HG02763 (cell line): ENCODE data around the gene NGFR.

ENCODE experiments used
- ATAC-seq: cut with Tn5 transposase; IDR thresholded peaks from one replicate; pipeline ENCODE4 v1.9.1; 2021; ENCODE audit warnings: mild to moderate bottlenecking, moderate library complexity; ENCODE audit not compliant: unreplicated experiment

NGFR gene, protein sequence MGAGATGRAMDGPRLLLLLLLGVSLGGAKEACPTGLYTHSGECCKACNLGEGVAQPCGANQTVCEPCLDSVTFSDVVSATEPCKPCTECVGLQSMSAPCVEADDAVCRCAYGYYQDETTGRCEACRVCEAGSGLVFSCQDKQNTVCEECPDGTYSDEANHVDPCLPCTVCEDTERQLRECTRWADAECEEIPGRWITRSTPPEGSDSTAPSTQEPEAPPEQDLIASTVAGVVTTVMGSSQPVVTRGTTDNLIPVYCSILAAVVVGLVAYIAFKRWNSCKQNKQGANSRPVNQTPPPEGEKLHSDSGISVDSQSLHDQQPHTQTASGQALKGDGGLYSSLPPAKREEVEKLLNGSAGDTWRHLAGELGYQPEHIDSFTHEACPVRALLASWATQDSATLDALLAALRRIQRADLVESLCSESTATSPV

DNA sequence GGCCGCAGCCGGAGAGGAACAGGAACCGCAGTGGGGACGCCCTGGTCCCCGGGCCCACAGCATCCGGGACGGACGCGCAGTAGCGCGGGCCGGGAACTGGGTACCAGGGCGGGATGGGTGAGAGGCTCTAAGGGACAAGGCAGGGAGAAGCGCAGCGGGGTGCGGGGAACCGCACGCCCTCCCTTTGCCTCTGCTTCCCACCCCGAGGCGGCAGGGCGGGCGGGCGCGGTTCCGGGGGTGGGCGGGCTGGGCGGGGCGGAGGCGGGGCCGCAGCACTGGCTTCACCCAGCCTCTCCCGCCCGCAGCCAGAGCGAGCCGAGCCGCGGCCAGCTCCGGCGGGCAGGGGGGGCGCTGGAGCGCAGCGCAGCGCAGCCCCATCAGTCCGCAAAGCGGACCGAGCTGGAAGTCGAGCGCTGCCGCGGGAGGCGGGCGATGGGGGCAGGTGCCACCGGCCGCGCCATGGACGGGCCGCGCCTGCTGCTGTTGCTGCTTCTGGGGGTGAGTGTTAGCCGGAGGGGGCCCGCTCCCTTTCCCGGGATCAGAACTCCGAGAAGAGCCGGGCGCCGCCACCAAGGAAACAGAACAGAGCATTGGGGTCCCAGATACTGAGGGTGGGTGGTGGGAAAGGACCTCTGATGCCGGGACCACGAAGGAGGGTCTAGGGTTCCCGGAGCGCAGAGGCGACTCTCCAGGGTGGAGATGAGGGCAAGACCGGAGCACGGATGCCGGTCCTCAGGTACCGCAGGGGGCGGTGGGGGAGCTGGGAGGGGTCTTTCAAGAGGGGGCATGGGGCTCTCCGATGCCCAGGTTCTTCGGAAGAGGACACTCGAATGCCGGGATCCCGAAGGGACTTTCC lies at the start of gene NGFR:
TSS of gene NGFR (plus strand) at position 308 of the 856 bp plus-strand sequence. CDS start at position 433, 125 bp downstream.
- ATAC-seq, result no peak

GRCh38 chr17:49445591-49445990 lies 49.5 kb upstream of the NGFR start:
- ATAC-seq, result no peak

DNA sequence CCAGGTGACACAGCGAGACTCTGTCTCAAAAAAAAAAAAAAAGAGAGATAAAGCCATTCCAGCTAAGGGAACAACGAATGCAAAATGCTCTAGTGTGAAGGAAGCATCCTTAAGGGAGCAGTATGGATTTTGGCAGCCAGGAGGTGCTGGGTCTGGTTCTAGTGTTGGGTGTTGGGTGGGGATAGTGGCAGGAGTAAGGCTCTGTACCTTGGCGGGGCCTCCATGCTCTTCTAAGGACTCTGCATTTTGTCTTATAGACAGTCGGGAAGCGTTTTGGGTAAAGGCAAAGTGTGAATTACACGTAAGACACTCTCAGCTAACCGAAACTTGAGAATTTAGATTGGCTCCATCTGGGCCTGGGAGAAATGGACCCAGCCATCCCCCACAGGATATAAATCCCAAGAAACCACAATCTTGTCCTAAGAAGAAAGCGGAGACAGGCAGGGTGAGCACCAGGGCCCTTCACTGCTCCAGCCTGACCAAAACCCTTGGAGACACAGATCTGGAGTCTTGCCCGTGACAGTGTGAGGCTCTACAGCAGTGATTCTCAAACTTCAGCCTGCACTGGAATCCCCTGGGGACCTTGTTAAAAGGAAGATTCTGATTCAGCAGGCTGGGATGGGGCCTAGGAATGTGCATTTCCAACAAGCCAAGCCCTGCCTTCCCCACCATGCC lies 47.3 kb upstream of the NGFR start:
- ATAC-seq, result no peak

GRCh38 chr17:49450181-49450580 lies 44.9 kb upstream of the NGFR start:
- ATAC-seq, result no peak

GRCh38 chr17:49450735-49451134 lies 44.4 kb upstream of the NGFR start:
- ATAC-seq, result no peak

DNA sequence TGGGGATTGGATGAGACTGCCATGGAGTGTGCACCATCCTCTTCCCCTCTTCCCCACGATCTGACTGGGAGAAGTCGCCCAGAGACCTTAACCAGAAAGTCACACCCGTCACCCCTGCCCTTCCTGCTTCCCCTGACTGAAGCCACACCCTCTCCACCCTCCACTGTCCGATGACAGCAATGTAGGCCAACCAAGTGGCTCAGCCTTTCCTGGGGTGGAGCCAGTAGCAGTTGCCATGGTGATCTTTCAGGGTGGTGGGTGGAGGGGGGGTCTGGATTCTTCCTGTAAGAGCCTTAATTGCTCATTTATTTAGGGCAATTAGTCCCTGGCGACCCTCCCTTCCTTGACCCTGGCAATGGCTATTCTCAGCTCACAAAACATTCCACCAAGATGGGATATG lies 42.9 kb upstream of the NGFR start:
- no peak for ATAC-seq

DNA sequence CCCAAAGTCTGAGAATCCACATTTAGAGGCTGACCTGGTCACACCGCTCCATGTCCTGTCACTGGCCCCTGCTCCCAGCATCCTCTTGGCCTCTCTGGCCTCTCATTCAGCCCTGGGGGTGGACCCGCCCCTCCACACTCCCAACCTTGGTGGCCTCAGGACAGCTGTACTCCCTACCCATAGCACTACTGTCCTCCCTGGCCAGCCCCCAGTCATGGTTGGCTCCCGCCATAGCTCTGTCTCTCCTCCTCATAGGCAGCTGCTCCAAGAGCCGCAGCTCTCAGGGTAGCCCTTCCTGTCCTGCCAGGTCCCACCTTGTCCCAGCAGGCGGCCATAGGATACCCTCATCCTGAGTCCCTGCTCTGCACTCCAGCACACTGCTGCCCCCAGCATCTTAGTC lies 42.4 kb upstream of the NGFR start:
- ATAC-seq, result no peak

DNA sequence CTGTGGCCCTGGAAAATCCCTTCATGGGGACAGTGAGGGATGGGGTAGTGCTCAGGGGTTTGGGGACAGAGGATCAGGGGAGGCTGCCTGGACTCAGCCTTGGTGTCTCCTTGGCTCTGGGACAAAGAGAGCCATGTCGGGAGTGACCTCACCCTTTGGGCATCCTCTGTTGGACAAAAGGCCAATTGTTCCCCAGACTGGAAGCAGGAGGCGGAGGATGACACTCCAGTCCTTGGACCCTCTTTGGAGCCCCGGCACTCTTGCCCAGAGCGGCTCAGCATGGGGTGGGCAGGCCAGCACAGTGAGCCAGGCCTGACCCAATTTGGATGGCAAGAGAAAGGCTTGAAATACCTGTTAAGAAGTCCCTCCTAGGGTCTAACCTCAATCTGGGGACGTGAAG lies 41.0 kb upstream of the NGFR start:
- no peak for ATAC-seq

DNA sequence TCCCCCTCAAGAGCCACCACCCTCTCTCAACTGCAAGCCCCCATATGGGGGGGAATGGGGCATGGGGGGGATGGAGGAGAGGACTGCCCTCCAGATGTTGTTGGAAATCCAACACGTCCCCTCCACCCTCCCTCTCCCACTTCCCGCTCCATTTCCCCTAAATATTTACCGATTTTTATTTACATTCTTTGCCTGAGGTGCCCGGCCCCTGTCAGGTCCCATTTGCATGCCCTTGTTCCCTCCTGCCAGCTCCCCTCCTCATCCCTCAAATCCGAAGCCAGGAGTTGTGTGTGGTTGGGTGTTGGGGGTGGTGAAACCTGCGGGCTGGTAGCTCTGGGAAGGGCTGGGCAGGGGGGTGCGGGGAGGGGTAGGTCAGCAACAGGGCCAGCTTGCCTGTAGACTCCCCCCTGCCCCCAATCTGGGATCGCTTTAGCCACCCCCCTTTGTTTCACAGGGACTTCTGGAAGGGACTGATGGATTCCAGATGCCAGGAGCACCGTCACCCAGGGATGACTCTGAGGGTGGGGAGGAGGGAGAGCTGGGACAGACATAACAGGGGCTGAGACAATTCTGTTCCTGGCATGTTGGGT lies 39.7 kb upstream of the NGFR start:
- no peak for ATAC-seq

DNA sequence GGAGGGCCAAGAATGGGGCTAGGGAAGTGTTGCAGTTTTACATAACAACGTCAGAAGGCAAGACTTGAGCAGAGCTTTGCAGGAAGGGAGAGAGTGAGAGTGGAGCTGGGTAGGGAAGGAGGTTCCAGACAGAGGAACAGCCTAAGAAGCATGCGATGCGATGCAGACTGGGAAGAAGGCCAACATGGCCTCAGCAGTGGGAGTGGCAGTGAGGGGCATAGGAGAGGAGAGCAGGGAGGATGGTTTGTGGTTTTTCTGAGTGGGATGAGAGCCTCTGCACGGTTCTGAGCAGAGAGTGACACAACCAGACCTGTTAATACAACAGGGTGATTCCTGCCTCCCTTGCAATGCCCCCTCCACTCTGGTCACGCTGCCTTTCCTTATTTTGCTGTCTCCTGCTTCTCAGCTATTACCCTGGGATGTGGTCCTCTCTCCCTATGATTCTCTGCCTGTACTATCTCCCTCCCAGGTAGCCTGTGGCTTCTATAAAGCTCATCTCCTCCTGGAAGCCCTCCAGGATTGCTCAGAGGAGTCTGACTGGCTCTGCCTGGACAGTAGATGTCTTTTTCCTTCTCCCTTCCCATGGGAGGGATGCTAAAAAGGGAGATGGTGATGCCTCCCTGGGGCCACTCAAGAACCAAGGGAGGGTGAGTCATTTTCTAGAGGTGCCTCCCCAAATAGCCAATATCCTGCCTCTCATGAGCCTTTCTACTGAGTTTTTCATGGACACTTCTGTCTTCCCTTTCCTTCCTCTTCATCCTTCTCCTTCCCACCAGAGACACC lies 38.7 kb upstream of the NGFR start:
- ATAC-seq, result no peak

GRCh38 chr17:49457564-49458535 lies 37.2 kb upstream of the NGFR start:
- ATAC-seq, result no peak

GRCh38 chr17:49459401-49459984 lies 35.6 kb upstream of the NGFR start:
- ATAC-seq, result no peak

DNA sequence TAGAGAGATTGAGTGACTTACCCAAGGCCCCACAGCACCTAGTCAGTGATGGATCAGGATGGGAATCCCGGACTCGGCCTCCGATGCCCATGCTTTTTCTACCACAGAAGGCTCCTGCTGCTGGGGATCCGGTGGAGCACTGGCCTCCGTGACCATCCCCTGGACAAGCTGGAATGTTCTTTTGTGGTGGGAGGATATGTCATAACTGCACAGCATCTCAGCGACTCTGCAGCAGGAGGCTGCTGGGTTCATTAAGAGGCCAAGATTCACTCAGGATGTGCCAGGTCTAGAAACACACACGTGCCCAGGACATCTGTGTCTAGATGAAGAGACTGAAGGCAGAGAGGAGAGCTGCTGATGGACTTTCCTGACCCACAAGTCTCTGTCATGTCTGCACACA lies 34.7 kb upstream of the NGFR start:
- ATAC-seq, result no peak

DNA sequence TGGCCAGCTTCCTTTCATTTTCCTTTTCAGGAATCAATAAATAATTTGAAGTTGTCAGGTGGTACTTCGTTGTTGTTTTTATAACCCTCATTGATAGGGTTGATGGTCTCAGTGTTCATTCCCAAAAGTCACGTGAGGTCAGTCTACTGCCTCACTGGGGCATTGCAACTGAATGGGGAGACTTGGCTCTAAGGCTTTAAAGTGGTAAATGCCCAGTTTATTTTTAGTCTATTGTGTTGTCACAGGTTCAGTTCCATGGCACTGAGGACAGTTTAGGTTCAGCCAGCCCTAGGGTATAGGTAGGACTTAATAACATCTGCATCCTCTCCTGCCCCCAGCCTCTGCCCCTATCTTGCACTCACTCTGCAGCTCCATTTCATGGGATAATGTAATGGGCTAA lies 33.5 kb upstream of the NGFR start:
- no peak for ATAC-seq

- ATAC-seq, result no peak
Observed at GRCh38 chr17:49464049-49464448, 31.0 kb upstream of the NGFR start.

DNA sequence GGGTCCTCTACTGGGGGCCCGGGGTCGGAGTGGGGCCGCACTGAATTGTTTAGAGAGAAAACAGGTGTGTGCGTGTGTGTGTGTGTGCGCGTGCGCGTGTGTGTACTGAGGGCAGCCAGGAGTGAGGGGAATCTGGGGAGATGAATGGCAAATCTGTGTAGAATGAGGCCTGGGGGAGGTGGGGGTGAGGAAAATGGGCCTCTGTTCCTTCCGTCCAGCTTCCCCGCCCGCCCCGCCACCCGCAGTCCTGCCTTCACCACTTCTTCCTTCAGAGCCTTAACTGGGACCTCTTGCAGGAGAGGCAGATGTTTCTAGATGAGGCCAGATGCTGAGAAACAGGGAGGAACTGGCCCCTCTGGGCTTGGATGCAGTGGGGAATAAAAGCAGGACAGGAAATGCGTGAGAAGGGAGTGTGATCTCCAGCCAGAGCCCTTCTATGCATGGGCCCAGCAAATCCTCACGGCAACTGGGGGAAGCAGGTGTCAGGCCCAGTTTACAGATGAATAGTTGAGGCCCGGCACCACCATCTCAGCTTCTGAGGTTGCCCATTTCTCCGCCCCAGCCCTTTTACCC lies 29.7 kb upstream of the NGFR start:
- no peak for ATAC-seq

DNA sequence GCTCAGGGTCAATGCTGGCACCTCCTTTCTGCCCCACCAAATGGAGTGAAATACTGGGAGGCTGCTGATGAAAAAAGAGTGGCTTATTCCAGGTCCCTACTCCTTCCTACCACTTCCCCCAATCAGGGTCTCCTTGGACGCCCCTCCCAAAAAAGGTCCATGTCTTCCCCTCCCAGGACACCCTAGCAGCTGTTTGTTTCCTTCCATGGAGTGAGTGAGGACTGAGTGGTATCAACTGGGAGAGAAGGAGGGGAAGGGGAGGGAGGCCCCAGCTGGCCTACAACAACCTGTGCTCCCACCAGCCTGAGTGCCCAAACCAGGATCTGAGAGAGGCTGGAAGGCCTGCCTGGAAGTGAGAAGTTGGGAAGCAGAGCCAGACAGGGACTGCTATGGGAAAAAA lies 28.7 kb upstream of the NGFR start:
- ATAC-seq, result no peak

DNA sequence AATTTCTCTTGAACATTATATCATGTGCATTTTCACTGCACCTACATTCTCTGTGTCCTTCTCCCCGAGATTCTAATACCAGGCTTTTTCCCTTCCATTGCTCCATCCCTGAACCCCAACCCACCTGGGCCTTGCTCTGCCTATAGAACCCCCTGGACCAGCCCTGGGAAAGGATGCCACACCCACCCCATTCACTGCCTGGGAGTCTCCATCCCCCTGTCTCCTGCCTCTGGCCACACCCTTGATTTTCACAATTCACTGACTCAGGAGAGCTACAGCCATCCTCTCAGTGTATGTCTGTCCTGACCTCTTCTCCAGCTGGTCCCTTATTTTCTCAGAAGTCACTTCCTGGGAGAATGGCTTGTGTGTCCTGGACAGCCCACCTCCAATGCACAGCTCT lies 27.9 kb upstream of the NGFR start:
- no peak for ATAC-seq
